IMR-90 (cell line): Measurements from ENCODE around the gene MPC2. TPM values are rescaled to one million over a fixed set of nuclear protein-coding genes. Genes with fewer than 3 reads are reported as not detected.

ENCODE experiments used
- ATAC-seq: fragments of 200-7000 bp; cut with Tn5 transposase; 2 replicates; pipeline ENCODE4 v1.9.1; 2020; ENCODE audit warnings: low read depth, mild to moderate bottlenecking, moderate library complexity
- BruUV-seq: library from RNA; stranded (reverse); fragments of 400-500 nt; replicated peaks from 2 replicates; lab custom pipeline; 2021; lab: Mats Ljungman, UMichigan
- CTCF ChIA-PET: fragments of 300-600 bp; formaldehyde crosslinking; extraction: SDS; loops from one replicate; lab custom pipeline; 2021; ENCODE audit warnings: antibody characterized with exemption; lab: Yijun Ruan, JAX
- POLR2A ChIA-PET: fragments of 300-600 bp; sonication (Branson Sonifier 250); formaldehyde crosslinking; loops from one replicate; lab custom pipeline; 2022; ENCODE audit warnings: antibody characterized with exemption; ENCODE audit not compliant: unreplicated experiment; lab: Charles Lee
- DNase-seq: peaks from one replicate; pipeline ENCODE4 v3.0.0; 2013
- H2AFZ ChIP-seq: replicated peaks from 2 replicates; pipeline ENCODE3; 2013; ENCODE audit warnings: low read length, mild to moderate bottlenecking; ENCODE audit not compliant: poor library complexity
- H2AK5ac ChIP-seq: 2 replicates; pipeline ENCODE4 v1.6.1; 2013; ENCODE audit warnings: low read depth, low read length, inconsistent platforms
- H2AK9ac ChIP-seq: replicated peaks from 2 replicates; pipeline ENCODE3; 2013; ENCODE audit warnings: mild to moderate bottlenecking, low read depth, low read length, moderate library complexity; ENCODE audit not compliant: poor library complexity
- H2BK120ac ChIP-seq: 2 replicates; pipeline ENCODE4 v1.6.1; 2013; ENCODE audit warnings: low read depth, low read length, inconsistent platforms
- H2BK15ac ChIP-seq: 3 replicates; pipeline ENCODE4 v1.6.1; 2013; ENCODE audit warnings: low read depth, low read length, inconsistent platforms
- H2BK20ac ChIP-seq: 2 replicates; pipeline ENCODE4 v1.6.1; 2013; ENCODE audit warnings: low read depth, mild to moderate bottlenecking, inconsistent platforms, low read length, moderate library complexity
- H2BK5ac ChIP-seq: 2 replicates; pipeline ENCODE4 v1.6.1; 2013; ENCODE audit warnings: mild to moderate bottlenecking, low read depth, low read length, inconsistent platforms; ENCODE audit not compliant: poor library complexity, severe bottlenecking
- H3K14ac ChIP-seq: replicated peaks from 2 replicates; pipeline ENCODE4 v1.6.1; 2013; ENCODE audit warnings: low read depth, low read length, inconsistent platforms
- H3K18ac ChIP-seq: 2 replicates; pipeline ENCODE4 v1.6.1; 2013; ENCODE audit warnings: low read depth, low read length, control low read depth
- H3K23ac ChIP-seq: 2 replicates; pipeline ENCODE4 v1.6.1; 2013; ENCODE audit warnings: low read depth, low read length, inconsistent platforms
- H3K27ac ChIP-seq: 2 replicates; pipeline ENCODE4 v1.5.1; 2013; ENCODE audit warnings: mild to moderate bottlenecking, control low read depth, low read length; ENCODE audit not compliant: insufficient read depth
- H3K27me3 ChIP-seq: 2 replicates; pipeline ENCODE4 v1.6.1; 2013; ENCODE audit warnings: low read length; ENCODE audit not compliant: control insufficient read depth, insufficient read depth
- H3K36me3 ChIP-seq: 2 replicates; pipeline ENCODE4 v1.6.1; 2013; ENCODE audit warnings: low read length, mixed read lengths; ENCODE audit not compliant: control insufficient read depth, insufficient read depth
- H3K4ac ChIP-seq: 2 replicates; pipeline ENCODE4 v1.6.1; 2013; ENCODE audit warnings: low read depth, low read length, inconsistent platforms
- H3K4me1 ChIP-seq: 2 replicates; pipeline ENCODE4 v1.6.1; 2013; ENCODE audit warnings: low read length, mixed read lengths; ENCODE audit not compliant: control insufficient read depth, insufficient read depth
- H3K4me2 ChIP-seq: 2 replicates; pipeline ENCODE4 v1.6.1; 2013; ENCODE audit warnings: low read depth, mild to moderate bottlenecking, control low read depth, low read length, moderate library complexity
- H3K4me3 ChIP-seq: 2 replicates; pipeline ENCODE4 v1.5.1; 2013; ENCODE audit warnings: low read depth, mild to moderate bottlenecking, control low read depth, low read length, moderate library complexity; ENCODE audit not compliant: insufficient read depth
- H3K56ac ChIP-seq: 2 replicates; pipeline ENCODE4 v1.6.1; 2013; ENCODE audit warnings: low read length, inconsistent platforms; ENCODE audit not compliant: insufficient read depth; ENCODE audit errors: extremely low read depth
- H3K79me1 ChIP-seq, 2 experiments: 2 replicates each; pipeline ENCODE4 v1.6.1; 2013; ENCODE audit warnings: low read length in 2 of 2, inconsistent platforms in 1 of 2, low read depth in 1 of 2
- H3K9ac ChIP-seq: 2 replicates; pipeline ENCODE4 v1.6.1; 2013; ENCODE audit warnings: low read depth, low read length, control low read depth
- H3K9me1 ChIP-seq: 2 replicates; pipeline ENCODE4 v1.6.1; 2013; ENCODE audit warnings: low read length, inconsistent platforms; ENCODE audit not compliant: insufficient read depth
- H3K9me3 ChIP-seq: 2 replicates; pipeline ENCODE4 v1.6.1; 2013; ENCODE audit warnings: low read length; ENCODE audit not compliant: control insufficient read depth, insufficient read depth
- H4K20me1 ChIP-seq: 2 replicates; pipeline ENCODE4 v1.6.1; 2013; ENCODE audit warnings: low read length, inconsistent platforms; ENCODE audit not compliant: insufficient read depth
- H4K5ac ChIP-seq: 2 replicates; pipeline ENCODE4 v1.6.1; 2013; ENCODE audit warnings: mild to moderate bottlenecking, low read depth, low read length, control low read depth
- H4K8ac ChIP-seq, 2 experiments: 2 replicates each; pipeline ENCODE4 v1.6.1; 2013; ENCODE audit warnings: low read depth in 2 of 2, low read length in 2 of 2, control low read depth in 1 of 2, inconsistent platforms in 1 of 2
- H4K91ac ChIP-seq: 2 replicates; pipeline ENCODE4 v1.6.1; 2013; ENCODE audit warnings: low read depth, low read length, inconsistent platforms; ENCODE audit not compliant: insufficient read depth
- BHLHE40 ChIP-seq: fragments of 150-350 bp; IDR thresholded peaks from 2 replicates; pipeline ENCODE4 v1.6.1; 2016; ENCODE audit warnings: mild to moderate bottlenecking, low read depth, low read length
- CEBPB ChIP-seq: IDR thresholded peaks from 2 replicates; pipeline ENCODE4 v1.6.1; 2012; ENCODE audit warnings: low read depth, low read length, improper control_type of control experiment
- CHD1 ChIP-seq: IDR thresholded peaks from 2 replicates; pipeline ENCODE4 v1.6.1; 2012; ENCODE audit warnings: low read depth, low read length, improper control_type of control experiment
- FOS ChIP-seq: fragments of 150-350 bp; IDR thresholded peaks from 2 replicates; pipeline ENCODE4 v1.6.1; 2016; ENCODE audit warnings: low read depth, low read length
- MAFK ChIP-seq: IDR thresholded peaks from 2 replicates; pipeline ENCODE4 v1.6.1; 2012; ENCODE audit warnings: low read depth, low read length, improper control_type of control experiment
- MAZ ChIP-seq: IDR thresholded peaks from 2 replicates; pipeline ENCODE4 v1.6.1; 2012; ENCODE audit warnings: low read depth, mild to moderate bottlenecking, low read length, improper control_type of control experiment, moderate library complexity, borderline replicate concordance
- MXI1 ChIP-seq: IDR thresholded peaks from 2 replicates; pipeline ENCODE4 v1.6.1; 2012; ENCODE audit warnings: low read depth, mild to moderate bottlenecking, low read length, moderate library complexity, borderline replicate concordance
- NFE2L2 ChIP-seq: fragments of 150-350 bp; IDR thresholded peaks from 2 replicates; pipeline ENCODE4 v1.6.1; 2016; ENCODE audit warnings: low read depth, mild to moderate bottlenecking, low read length
- POLR2A ChIP-seq: IDR thresholded peaks from 2 replicates; pipeline ENCODE4 v1.6.1; 2012; ENCODE audit warnings: mild to moderate bottlenecking, low read depth, low read length
- RAD21 ChIP-seq: IDR thresholded peaks from 2 replicates; pipeline ENCODE4 v1.6.1; 2012; ENCODE audit warnings: low read length, improper control_type of control experiment
- RCOR1 ChIP-seq: IDR thresholded peaks from 2 replicates; pipeline ENCODE4 v1.6.1; 2012; ENCODE audit warnings: mild to moderate bottlenecking, low read length, improper control_type of control experiment; ENCODE audit not compliant: insufficient replicate concordance
- RFX5 ChIP-seq: IDR thresholded peaks from 2 replicates; pipeline ENCODE4 v1.8.0; 2012; ENCODE audit warnings: low read depth, mild to moderate bottlenecking, low read length, moderate library complexity
- SMC3 ChIP-seq: fragments of 150-350 bp; IDR thresholded peaks from 2 replicates; pipeline ENCODE4 v1.6.1; 2016; ENCODE audit warnings: low read depth, mild to moderate bottlenecking, antibody characterized with exemption, low read length, moderate library complexity
- dilution Hi-C: fragments of 300-500 bp; cut with HindIII; formaldehyde crosslinking; loops from one replicate; pipeline ENCODE4 v1.14.3; 2018; ENCODE audit warnings: low sequenced_read_pairs; ENCODE audit not compliant: unreplicated experiment
- in situ Hi-C: fragments of 300-500 bp; cut with MboI; formaldehyde crosslinking; loops from 3 replicates; pipeline ENCODE4 v1.14.3; 2019; ENCODE audit warnings: low sequenced_read_pairs, inconsistent platforms, mixed read lengths
- intact Hi-C: fragments of 100-400 bp; cut with micrococcal nuclease; formaldehyde crosslinking; loops from 2 replicates; pipeline ENCODE4 v1.10.0; 2022
- polyA plus RNA-seq, 3 experiments: library from polyadenylated mRNA; depleted of rRNA; stranded (reverse); fragments of >200 nt; gene quantifications; 2 replicates each; pipeline ENCODE4 v1.2.3, GENCODE V29; 2012; ENCODE audit warnings: low replicate concordance in 1 of 3
- total RNA-seq: library from RNA; depleted of rRNA; stranded (reverse); fragments of >200 nt; gene quantifications from 2 replicates; pipeline ENCODE4 v1.2.3, GENCODE V29; 2012
- TF ChIP-seq, protein P1 (sequence below): fragments of 150-350 bp; IDR thresholded peaks from 2 replicates; pipeline ENCODE4 v1.6.1; 2017; ENCODE audit warnings: mild to moderate bottlenecking, antibody characterized with exemption, low read length, low read depth
- TF ChIP-seq, protein P2 (sequence below): fragments of 150-350 bp; IDR thresholded peaks from 2 replicates; pipeline ENCODE4 v1.6.1; 2016; ENCODE audit warnings: low read depth, mild to moderate bottlenecking, low read length, moderate library complexity, borderline replicate concordance
- TF ChIP-seq, protein P3 (sequence below): conservative IDR thresholded peaks from 2 replicates; pipeline ENCODE4 v1.5.1; 2012; ENCODE audit warnings: mild to moderate bottlenecking, low read depth, low read length, improper control_type of control experiment

The MPC2 gene
- total and polyA plus RNA-seq, 2 of the 4 experiments (the other 2 are of a cell fraction), result 35.0 to 42.9 TPM

DNA sequence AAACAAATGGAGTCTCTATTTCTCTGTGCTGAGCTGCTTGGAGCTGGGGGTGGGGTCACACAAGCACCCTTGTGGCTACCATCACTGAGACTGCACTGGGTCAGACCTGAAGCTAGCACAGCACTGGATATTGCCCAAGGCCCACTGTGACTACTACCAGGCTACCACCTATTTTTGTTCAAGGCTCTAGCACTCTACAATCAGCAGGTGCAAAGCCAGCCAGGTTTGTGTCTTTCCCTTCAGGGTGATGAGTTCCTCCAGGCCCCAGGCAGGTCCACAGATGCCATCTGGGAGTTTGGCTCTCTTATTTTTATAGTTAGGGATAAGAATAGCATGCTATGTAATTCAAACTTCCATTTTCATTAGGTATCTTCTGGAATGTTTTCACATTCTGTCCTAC is 46.5 kb downstream of the MPC2 start:
- POLR2A ChIA-PET, result no interaction called here
- Histone ChIP-seq H4K91ac (no peak overlapping the region), H2BK5ac (no peak overlapping the region), H3K36me3 (no peaks in the 10 kb centered on the region), H2AK5ac (no peak overlapping the region), H3K18ac (no peak overlapping the region), H3K4me2 (no peak overlapping the region), H3K56ac (no peak overlapping the region), H4K8ac (no peak overlapping the region), H3K9me3 (no peaks in the 10 kb centered on the region), H3K27ac (no peak overlapping the region), H3K9me1 (no peaks in the 10 kb centered on the region), H4K20me1 (no peaks in the 10 kb centered on the region), H3K23ac (no peak overlapping the region), H2AFZ (no peak overlapping the region), H4K5ac (no peak overlapping the region), H3K4me3 (no peak overlapping the region), H3K79me1 (no peaks in the 10 kb centered on the region), H3K4me1 (no peaks in the 10 kb centered on the region), H2BK15ac (no peak overlapping the region), H2BK120ac (no peak overlapping the region), H3K14ac (no peak overlapping the region), H2AK9ac (no peak overlapping the region), H3K27me3 (no peaks in the 10 kb centered on the region), H3K4ac (no peak overlapping the region), H2BK20ac (no peak overlapping the region), H3K9ac (no peak overlapping the region)
- no peak for TF ChIP-seq CEBPB
- no peak for TF ChIP-seq RAD21
- TF ChIP-seq FOS, result no peak
- no peak for TF ChIP-seq MAZ
- TF ChIP-seq, protein P1, sequence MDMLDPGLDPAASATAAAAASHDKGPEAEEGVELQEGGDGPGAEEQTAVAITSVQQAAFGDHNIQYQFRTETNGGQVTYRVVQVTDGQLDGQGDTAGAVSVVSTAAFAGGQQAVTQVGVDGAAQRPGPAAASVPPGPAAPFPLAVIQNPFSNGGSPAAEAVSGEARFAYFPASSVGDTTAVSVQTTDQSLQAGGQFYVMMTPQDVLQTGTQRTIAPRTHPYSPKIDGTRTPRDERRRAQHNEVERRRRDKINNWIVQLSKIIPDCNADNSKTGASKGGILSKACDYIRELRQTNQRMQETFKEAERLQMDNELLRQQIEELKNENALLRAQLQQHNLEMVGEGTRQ, result no peak
- TF ChIP-seq CHD1, result no peak
- no peak for TF ChIP-seq MXI1
- no peak for TF ChIP-seq BHLHE40
- TF ChIP-seq POLR2A, result no peak
- TF ChIP-seq RFX5, result no peak
- no peak for TF ChIP-seq SMC3
- TF ChIP-seq NFE2L2, result no peak
- TF ChIP-seq MAFK, result no peak
- TF ChIP-seq RCOR1, result no peak
- TF ChIP-seq, protein P2, sequence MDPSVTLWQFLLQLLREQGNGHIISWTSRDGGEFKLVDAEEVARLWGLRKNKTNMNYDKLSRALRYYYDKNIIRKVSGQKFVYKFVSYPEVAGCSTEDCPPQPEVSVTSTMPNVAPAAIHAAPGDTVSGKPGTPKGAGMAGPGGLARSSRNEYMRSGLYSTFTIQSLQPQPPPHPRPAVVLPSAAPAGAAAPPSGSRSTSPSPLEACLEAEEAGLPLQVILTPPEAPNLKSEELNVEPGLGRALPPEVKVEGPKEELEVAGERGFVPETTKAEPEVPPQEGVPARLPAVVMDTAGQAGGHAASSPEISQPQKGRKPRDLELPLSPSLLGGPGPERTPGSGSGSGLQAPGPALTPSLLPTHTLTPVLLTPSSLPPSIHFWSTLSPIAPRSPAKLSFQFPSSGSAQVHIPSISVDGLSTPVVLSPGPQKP, result no peak
- TF ChIP-seq, protein P3, sequence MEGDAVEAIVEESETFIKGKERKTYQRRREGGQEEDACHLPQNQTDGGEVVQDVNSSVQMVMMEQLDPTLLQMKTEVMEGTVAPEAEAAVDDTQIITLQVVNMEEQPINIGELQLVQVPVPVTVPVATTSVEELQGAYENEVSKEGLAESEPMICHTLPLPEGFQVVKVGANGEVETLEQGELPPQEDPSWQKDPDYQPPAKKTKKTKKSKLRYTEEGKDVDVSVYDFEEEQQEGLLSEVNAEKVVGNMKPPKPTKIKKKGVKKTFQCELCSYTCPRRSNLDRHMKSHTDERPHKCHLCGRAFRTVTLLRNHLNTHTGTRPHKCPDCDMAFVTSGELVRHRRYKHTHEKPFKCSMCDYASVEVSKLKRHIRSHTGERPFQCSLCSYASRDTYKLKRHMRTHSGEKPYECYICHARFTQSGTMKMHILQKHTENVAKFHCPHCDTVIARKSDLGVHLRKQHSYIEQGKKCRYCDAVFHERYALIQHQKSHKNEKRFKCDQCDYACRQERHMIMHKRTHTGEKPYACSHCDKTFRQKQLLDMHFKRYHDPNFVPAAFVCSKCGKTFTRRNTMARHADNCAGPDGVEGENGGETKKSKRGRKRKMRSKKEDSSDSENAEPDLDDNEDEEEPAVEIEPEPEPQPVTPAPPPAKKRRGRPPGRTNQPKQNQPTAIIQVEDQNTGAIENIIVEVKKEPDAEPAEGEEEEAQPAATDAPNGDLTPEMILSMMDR, result no peak
- DNase-seq, result no peak
- in situ Hi-C loops (no loop called here), dilution Hi-C loops (no loop called here), intact Hi-C loops (no loop called here)
- no peak for ATAC-seq
- BruUV-seq, result no TSS peak
- CTCF ChIA-PET, result no interaction called here
